Measurements from ENCODE around the gene CIRBP.
A peak's percentile ranks its signal among the peaks of the same experiment; 100 is the strongest.

DNA sequence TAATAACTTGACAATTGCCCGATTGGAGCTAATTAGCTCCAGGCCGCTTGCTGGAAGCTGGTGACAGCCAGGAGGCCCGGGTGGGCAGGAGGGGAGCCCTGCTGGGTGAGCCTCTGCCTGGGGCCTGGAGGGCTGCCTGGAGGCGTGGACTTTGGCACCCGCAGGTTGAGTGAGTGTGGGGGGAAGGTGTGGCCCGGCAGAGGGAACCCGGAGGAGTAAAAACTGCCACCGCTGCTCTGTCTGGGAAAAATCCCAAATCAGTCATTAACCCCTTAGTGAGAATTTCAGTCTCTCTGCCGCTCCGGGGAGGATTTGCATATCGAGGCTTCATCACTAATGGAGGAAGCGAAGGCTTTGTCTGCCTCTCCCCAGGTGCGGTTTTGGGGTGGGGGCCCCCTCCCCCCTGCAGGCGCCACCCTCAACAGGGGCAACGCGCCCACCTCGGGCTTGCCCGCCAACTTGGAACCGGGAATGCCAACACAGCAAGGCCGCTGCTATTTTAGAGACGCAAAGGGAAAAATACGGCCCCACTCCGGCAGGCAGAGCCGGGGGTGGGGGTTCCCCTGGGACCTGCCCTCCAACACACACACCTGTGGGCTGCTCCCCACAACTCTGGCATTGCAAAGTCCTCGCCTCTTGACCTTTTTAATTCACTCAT, 22.8 kb downstream of the CIRBP start:
- no peak for TF ChIP-seq CTCF (IDR thresholded peaks at IDR 0.05; ENCODE audit: low read depth, low read length, missing input control)
- no peak for TF ChIP-seq TAF1 (conservative IDR thresholded peaks at IDR 0.05)
- peak in 1 of 2 donors; percentile 44 for TF ChIP-seq RAD21 (IDR thresholded peaks at IDR 0.05)
- TF ChIP-seq REST (IDR thresholded peaks at IDR 0.05), result no peak

All from liver (tissue), 3 donors.